GM12892 (cell line): ENCODE results near the gene ASB14.

Source experiments
- POLR2A ChIP-seq: IDR thresholded peaks from 2 replicates; pipeline ENCODE4 v1.6.1; 2011; ENCODE audit warnings: low read depth, low read length, control low read depth
- POLR2AphosphoS5 ChIP-seq: IDR thresholded peaks from 2 replicates; pipeline ENCODE4 v1.6.1; 2011; ENCODE audit warnings: low read depth, low read length, control low read depth

GRCh38 chr3:57221883-57222282, 70.6 kb downstream of the ASB14 start:
- no peak for TF ChIP-seq POLR2AphosphoS5
- TF ChIP-seq POLR2A = no peak
